Measurements from ENCODE around the gene PPIP5K1.
"Not testable (repeated sequence)": the region's sequence is repeated elsewhere in the genome, so short reads cannot be mapped to it uniquely, and the experiment has no call there.

PPIP5K1 gene

DNA sequence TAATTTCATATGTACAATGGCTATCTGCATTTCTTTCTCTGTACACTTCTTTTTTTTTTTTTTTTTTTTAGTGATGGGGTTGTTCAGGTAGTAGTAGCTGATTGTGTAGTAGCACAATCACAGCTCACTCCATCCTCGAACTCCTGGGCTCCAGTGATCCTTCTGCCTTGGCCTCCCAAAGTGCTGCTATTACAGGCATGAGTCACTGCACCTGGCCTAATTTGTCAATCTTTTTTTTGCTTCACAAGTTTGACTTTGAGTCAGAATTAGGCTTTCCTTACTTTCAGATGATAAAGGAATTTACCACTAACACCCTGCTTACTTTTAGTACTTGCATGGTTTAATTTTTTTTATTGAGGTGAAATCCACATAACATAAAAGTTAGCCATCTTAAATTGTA lies 44.6 kb downstream of the PPIP5K1 start:
- no peak for DNase-seq (ENCODE audit: low read depth)

DNA sequence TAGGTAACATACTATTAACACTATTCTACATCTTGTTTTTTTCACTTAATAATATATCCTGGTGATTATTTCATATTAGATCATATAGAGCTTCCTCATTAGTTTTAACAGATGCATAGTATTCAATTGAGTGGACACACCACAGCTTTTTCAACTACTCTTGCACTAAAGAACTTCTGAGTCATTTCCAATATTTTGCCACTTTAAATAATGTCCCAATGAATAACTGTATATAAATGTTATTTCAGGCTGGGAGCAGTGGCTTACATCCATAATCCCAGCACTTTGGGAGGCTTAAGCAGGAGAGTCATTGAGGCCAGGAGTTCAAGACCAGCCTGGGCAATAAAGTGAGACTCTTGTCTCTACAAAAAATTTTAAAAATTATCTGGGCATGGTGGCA lies 45.7 kb downstream of the PPIP5K1 start:
- no peak for DNase-seq (ENCODE audit: low read depth)

DNA sequence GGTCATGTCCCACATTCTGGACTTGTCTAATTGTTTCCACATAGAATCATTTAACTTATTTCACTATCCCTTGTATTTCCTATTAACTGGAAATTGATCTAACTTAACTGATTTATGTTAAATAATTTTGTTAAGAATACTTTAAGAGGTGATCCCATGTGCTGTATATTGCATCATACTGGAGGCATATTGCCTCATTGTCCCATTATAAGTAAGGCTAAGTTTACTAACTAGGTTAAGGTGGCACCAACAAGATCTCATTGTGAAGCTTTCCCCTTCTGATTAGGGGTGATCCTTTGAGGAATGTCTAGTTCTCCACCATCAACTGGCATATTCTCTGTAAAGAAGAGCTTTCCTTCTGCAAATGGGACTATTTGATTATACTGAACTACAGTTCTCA lies 48.2 kb downstream of the PPIP5K1 start:
- no peak for DNase-seq (ENCODE audit: low read depth)

DNA sequence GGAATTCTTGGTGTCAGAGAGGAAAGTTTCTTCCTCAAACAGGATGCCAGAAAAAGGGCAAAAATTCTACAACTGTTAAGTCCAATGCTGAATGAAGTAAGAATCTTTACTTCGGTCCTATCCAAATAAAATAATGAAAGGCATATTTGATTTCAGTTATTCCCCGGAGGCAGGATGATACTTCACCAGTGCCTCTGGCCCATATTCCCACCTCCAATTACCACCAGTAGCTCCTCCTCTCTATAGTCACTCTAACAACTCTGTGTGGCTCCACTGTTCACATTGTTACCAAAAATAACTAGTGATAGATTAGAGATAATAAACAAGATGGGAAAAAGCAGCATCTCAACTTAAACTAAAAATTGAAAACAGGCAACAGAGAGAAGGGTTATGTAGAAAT lies 51.9 kb downstream of the PPIP5K1 start:
- DNase-seq (ENCODE audit: low read depth): no peak

DNA sequence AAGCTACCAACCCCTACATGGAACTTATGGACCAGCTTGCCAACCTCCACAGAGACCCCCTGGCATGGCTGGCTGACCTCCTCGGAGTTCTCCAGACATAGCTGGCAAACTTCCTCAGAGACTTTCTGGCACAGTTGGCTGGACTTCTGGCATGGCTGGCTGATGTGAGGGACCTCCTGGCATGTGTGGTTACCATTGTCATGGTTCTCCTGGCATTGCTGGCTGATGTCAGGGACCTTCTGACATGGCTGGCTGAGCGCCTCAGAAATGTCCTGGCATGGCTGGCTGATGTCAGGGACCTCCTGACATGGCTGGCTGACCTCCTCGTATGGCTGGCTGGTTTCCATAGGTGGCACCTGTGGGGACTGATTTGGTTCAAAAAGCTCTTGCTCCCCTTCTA lies 55.1 kb downstream of the PPIP5K1 start:
- no peak for DNase-seq (ENCODE audit: low read depth)

DNA sequence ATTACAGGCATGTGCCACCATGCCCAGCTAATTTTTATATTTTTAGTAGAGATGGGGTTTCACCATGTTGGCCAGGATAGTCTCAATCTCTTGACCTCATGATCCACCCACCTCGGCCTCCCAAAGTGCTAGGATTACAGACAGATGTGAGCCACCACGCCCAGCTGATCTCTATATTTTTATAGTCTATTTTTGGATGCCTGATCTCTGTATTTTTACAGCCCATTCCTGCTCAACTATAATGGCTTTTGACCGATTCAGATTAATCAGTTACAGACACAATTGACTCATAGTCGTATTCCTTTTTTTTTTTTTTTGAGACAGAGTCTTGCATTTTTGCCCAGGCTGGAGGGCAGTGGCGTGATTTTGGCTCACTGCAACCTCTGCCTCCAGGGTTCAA lies 57.2 kb downstream of the PPIP5K1 start:
- not testable (repeated sequence) for DNase-seq (ENCODE audit: low read depth)

DNA sequence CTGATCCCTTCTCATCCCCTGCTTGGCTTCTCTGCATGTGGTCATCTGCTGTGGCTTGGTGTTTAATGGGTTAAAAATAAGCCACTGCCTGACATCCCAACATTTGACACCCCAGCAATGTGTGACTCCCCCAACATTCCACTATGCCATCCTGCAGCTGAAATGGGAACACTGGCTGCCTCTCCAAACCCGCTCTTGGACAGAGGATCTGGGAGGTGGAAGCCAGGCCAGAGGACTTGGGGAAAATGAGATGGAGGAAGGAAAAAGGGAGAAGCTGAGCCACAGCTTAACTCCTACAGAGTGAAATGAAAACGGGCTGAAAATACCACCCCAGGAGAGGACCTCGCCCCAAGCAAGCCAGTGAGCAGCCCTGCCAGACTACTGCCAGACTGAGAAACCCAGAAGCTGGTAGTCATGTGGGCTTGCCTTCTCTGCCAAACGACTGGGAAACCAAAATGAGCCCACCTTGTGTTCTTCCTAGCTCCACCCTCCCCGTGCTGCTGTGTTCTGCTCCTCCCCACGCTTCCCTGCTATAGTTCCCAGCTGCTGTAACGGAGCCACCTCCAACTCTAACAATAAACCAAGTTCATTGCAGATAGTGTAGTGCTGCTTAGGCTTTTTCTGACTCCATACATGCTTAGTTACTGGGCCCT lies 58.9 kb downstream of the PPIP5K1 start:
- no peak for DNase-seq (ENCODE audit: low read depth)

DNA sequence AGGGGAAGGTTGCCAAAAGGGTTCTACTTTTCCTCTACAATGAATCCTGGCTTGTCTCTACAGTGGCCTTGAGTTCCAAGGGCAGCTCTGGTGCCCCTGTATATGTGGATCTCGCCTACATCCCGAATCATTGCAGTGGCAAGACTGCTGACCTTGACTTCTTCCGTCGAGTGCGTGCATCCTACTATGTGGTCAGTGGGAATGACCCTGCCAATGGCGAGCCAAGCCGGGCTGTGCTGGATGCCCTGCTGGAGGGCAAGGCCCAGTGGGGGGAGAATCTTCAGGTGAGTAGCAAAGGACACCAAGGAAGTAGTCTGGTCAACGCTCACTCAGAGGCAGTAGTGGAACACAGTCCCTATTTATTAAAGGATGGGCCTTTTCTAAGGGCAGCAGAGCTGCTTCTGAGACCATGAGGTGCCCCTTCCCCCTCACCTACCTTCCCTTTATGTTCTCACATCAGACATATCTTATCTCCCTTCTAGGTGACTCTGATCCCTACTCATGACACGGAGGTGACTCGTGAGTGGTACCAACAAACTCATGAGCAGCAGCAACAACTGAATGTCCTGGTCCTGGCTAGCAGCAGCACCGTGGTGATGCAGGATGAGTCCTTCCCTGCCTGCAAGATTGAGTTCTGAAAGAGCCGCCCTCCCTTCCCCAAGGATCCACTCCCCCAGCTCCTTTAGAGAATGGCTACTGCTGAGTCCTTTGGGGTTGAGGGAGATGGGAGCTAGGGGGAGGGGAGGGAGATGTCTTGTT lies 60.2 kb downstream of the PPIP5K1 start:
- DNase-seq (ENCODE audit: low read depth): no peak

DNA sequence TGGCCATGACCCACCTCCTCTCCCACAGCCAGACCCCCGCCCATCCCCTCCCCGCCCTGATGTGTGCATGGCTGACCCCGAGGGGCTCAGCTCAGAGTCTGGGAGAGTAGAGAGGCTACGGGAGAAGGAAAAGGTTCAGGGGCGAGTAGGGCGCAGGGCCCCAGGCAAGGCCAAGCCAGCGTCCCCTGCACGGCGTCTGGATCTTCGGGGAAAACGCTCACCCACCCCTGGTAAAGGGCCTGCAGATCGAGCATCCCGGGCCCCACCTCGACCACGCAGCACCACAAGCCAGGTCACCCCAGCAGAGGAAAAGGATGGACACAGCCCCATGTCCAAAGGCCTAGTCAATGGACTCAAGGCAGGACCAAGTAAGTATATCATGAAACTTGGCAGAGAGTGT lies 60.9 kb downstream of the PPIP5K1 start:
- DNase-seq (ENCODE audit: low read depth): no peak

DNA sequence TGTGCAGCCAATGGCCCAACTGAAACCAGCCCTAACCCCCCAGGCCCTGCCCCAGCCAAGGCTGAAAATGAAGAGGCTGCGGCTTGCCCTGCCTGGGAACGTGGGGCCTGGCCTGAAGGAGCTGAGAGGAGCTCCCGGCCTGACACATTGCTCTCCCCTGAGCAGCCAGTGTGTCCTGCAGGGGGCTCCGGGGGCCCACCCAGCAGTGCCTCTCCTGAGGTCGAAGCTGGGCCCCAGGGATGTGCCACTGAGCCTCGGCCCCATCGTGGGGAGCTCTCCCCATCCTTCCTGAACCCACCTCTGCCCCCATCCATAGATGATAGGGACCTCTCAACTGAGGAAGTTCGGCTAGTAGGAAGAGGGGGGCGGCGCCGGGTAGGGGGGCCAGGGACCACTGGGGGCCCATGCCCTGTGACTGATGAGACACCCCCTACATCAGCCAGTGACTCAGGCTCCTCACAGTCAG lies 61.4 kb downstream of the PPIP5K1 start:
- DNase-seq (ENCODE audit: low read depth): no peak

DNA sequence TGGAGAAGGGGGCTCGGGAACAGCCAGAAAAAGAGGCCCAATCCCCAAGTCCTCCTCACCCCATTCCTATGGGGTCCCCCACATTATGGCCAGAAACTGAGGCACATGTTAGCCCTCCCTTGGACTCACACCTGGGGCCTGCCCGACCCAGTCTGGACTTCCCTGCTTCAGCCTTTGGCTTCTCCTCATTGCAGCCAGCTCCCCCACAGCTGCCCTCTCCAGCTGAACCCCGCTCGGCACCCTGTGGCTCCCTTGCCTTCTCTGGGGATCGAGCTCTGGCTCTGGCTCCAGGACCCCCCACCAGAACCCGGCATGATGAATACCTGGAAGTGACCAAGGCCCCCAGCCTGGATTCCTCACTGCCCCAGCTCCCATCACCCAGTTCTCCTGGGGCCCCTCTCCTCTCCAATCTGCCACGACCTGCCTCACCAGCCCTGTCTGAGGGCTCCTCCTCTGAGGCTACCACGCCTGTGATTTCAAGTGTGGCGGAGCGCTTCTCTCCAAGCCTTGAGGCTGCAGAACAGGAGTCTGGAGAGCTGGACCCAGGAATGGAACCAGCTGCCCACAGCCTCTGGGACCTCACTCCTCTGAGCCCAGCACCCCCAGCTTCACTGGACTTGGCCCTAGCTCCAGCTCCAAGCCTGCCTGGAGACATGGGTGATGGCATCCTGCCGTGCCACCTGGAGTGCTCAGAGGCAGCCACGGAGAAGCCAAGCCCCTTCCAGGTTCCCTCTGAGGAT lies 62.0 kb downstream of the PPIP5K1 start:
- no peak for DNase-seq (ENCODE audit: low read depth)

DNA sequence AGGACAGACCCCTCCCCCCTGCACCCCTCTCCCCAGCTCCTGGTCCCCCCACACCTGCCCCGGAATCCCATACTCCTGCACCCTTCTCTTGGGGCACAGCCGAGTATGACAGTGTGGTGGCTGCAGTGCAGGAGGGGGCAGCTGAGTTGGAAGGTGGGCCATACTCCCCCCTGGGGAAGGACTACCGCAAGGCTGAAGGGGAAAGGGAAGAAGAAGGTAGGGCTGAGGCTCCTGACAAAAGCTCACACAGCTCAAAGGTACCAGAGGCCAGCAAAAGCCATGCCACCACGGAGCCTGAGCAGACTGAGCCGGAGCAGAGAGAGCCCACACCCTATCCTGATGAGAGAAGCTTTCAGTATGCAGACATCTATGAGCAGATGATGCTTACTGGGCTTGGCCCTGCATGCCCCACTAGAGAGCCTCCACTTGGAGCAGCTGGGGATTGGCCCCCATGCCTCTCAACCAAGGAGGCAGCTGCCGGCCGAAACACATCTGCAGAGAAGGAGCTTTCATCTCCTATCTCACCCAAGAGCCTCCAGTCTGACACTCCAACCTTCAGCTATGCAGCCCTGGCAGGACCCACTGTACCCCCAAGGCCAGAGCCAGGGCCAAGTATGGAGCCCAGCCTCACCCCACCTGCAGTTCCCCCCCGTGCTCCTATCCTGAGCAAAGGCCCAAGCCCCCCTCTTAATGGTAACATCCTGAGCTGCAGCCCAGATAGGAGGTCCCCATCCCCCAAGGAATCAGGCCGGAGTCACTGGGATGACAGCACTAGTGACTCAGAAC lies 62.8 kb downstream of the PPIP5K1 start:
- DNase-seq (ENCODE audit: low read depth): no peak

DNA sequence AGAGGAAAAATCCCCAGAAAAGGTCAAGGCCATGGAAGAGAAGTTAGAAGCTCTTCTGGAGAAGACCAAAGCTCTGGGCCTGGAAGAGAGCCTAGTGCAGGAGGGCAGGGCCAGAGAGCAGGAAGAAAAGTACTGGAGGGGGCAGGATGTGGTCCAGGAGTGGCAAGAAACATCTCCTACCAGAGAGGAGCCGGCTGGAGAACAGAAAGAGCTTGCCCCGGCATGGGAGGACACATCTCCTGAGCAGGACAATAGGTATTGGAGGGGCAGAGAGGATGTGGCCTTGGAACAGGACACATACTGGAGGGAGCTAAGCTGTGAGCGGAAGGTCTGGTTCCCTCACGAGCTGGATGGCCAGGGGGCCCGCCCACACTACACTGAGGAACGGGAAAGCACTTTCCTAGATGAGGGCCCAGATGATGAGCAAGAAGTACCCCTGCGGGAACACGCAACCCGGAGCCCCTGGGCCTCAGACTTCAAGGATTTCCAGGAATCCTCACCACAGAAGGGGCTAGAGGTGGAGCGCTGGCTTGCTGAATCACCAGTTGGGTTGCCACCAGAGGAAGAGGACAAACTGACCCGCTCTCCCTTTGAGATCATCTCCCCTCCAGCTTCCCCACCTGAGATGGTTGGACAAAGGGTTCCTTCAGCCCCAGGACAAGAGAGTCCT lies 63.6 kb downstream of the PPIP5K1 start:
- no peak for DNase-seq (ENCODE audit: low read depth)

DNA sequence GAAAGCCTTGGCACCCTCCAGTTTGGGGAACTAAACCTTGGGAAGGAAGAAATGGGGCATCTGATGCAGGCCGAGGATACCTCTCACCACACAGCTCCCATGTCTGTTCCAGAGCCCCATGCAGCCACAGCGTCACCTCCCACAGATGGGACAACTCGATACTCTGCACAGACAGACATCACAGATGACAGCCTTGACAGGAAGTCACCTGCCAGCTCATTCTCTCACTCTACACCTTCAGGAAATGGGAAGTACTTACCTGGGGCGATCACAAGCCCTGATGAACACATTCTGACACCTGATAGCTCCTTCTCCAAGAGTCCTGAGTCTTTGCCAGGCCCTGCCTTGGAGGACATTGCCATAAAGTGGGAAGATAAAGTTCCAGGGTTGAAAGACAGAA lies 64.9 kb downstream of the PPIP5K1 start:
- DNase-seq (ENCODE audit: low read depth): no peak

DNA sequence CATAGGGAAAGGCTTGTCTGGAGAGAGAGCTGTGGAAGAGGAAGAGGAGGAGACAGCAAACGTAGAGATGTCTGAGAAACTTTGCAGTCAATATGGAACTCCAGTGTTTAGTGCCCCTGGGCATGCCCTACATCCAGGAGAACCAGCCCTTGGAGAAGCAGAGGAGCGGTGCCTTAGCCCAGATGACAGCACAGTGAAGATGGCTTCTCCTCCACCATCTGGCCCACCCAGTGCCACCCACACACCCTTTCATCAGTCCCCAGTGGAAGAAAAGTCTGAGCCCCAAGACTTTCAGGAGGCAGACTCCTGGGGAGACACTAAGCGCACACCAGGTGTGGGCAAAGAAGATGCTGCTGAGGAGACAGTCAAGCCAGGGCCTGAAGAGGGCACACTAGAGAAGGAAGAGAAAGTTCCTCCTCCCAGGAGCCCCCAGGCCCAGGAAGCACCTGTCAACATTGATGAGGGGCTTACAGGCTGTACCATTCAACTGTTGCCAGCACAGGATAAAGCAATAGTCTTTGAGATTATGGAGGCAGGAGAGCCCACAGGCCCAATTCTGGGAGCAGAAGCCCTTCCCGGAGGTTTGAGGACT lies 65.7 kb downstream of the PPIP5K1 start:
- DNase-seq (ENCODE audit: low read depth): no peak

DNA sequence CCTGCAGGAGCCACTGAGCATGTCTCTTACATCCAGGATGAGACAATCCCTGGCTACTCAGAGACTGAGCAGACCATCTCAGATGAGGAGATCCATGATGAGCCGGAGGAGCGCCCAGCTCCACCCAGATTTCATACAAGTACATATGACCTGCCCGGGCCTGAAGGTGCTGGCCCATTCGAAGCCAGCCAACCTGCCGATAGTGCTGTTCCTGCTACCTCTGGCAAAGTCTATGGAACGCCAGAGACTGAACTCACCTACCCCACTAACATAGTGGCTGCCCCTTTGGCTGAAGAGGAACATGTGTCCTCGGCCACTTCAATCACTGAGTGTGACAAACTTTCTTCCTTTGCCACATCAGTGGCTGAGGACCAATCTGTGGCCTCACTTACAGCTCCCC lies 66.4 kb downstream of the PPIP5K1 start:
- DNase-seq (ENCODE audit: low read depth): no peak

DNA sequence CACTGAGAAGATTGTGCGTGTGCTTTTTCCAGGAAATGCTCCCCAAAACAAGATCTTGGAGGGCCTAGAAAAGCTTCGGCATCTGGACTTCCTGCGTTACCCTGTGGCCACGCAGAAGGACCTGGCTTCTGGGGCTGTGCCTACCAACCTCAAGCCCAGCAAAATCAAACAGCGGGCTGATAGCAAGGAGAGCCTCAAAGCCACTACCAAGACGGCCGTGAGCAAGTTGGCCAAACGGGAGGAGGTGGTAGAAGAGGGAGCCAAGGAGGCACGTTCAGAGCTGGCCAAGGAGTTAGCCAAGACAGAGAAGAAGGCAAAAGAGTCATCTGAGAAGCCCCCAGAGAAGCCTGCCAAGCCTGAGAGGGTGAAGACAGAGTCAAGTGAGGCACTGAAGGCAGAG lies 67.8 kb downstream of the PPIP5K1 start:
- no peak for DNase-seq (ENCODE audit: low read depth)

DNA sequence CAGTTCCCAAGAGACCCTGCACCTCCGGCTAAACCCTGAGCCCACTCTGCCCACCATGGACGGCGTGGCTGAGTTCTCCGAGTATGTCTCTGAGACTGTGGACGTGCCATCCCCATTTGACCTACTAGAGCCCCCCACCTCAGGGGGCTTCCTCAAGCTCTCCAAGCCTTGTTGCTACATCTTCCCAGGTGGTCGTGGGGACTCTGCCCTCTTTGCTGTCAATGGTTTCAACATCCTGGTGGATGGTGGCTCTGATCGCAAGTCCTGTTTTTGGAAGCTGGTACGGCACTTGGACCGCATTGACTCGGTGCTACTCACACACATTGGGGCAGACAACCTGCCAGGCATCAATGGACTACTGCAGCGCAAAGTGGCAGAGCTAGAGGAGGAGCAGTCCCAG lies 68.6 kb downstream of the PPIP5K1 start:
- no peak for DNase-seq (ENCODE audit: low read depth)

DNA sequence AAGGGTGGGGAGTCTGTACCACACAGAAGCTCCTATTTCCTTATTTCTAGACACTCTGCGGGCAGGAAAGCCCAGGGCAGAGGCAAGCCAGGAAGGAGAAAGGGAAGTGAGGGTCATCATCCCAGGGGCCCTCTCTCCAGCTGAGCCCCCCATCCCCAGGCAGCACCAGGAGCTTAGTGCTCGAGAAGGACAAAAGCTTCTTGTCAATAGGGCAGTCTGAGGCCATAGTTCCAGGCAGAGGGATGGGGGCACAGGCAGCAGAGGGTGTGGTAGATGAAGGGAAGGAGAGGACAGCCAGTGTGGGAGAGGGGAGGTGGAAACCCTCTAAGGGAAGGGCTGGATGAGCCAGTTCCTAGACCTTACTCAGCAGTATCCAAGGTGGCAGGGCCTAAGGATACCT lies 69.9 kb downstream of the PPIP5K1 start:
- no peak for DNase-seq (ENCODE audit: low read depth)

DNA sequence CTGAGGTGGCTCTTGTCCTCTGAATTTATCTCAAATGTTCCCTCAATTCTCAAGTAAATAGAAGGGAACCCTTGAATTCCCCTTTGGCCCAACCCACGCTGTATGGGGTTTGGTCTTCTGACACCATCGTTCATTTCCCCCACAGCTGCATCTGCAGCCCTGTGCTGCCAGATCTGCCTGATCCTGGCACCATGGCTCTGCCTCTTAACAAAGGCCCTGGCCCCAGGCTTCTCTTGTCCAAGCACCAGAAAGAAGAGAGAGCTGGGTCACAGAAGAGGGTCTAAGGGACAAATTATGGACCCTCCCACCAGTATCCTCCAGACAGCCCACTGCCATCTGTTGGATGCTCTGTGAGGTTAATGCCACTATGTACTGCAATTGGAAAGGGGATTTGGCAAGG lies 70.8 kb downstream of the PPIP5K1 start:
- no peak for DNase-seq (ENCODE audit: low read depth)

DNA sequence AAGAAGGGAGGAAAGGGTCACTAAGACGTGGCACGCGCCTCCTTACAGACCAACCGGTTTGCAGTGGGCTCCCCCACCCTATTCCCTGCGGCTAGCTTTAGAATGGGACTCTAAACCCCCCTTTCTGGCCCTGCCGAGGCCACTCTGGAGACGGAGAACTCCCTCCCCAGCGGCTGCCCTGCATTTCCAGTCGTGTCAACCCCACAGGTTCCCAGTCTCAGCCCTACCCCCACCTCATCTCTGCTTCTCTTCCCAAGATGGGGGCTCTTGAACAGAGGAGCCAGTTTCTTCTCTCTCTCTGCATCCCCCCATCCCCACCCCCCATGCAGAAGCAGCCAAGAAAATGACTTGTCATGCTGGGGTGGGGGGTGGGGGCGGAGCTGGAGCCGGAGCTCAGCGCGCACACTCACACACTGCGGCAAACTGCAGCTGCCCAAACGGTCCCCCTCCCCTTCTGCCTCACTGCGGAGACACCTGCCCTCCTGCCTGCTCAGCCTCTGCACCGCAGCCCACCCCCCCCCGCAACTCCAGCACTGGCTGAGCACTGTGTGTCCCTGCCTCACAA lies 71.7 kb downstream of the PPIP5K1 start:
- DNase-seq (ENCODE audit: low read depth): no peak

All from T follicular helper cell (primary cell).